Astrocyte of the hippocampus (primary cell): ENCODE results near the gene ARF5.

Experiments used
- DNase-seq: peaks from one replicate; pipeline ENCODE4 v3.0.0; 2011; ENCODE audit warnings: low read depth, low spot score

ARF5 gene

GRCh38 chr7:127588697-127589482 is 679 bp downstream of the ARF5 start:
- DNase-seq = peak; percentile 84

DNA sequence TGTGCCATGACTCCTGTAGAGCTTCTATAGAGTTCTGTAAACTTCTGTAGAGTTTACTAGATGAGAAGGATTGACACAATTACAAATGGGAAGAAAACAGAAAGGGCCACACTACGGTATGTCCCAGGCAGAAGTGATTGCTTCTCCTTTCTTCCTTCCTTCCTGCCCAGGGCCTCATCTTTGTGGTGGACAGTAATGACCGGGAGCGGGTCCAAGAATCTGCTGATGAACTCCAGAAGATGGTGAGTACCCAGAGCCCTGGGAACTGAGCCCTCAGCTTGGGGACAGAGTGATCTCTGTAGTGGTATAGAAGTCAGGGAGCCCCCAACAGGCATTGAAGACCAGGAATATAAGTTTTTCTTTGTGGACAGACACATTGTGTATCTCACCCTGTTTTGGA is 1.7 kb downstream of the ARF5 start:
- no peak for DNase-seq

GRCh38 chr7:127591189-127591588 is 3.0 kb downstream of the ARF5 start:
- DNase-seq = no peak

DNA sequence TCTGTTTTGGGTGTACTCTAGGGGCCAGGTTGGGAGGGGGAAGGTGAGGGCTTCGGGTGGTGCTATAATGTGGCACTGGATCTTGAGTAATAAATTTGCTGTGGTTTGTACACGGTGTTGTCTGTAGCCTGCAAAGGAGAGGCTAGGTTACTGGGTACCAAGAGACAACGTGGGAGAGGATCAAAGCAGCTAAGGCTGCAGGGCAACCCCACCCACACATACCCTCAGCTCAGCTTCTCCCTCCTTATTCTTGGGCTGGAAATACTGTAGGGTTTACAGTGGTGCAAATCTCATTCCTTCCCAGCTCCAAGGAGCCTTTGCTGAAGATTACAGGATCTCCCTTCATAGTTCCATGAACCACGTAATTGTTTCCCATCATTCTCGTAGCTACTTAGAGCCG is 3.4 kb downstream of the ARF5 start:
- DNase-seq = no peak

GRCh38 chr7:127592550-127592949 is 4.3 kb downstream of the ARF5 start:
- DNase-seq = no peak

GRCh38 chr7:127594490-127594889 is 6.3 kb downstream of the ARF5 start:
- DNase-seq = no peak

GRCh38 chr7:127595737-127596136 is 7.5 kb downstream of the ARF5 start:
- no peak for DNase-seq

DNA sequence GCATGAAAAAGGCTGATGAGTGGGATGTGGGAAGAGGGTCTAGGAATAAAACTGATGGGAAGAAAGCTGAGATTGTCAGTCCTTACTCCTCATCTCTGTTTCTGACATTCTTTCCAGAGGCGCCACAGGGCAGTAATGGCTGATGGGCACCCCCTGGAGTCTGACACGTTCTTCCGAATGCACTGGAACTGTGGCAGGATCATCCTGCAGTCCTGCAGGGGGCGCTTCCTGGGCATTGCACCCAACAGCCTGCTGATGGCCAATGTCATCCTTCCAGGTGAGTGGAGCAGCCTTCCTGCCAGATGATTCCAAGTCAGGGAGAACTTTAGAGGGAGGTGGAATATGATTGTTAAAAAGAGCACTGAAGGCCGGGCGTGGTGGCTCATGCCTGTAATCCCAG is 10.1 kb downstream of the ARF5 start:
- DNase-seq = no peak

- no peak for DNase-seq
Observed at GRCh38 chr7:127600885-127601284, 12.7 kb downstream of the ARF5 start.

- DNase-seq = no peak
Observed at GRCh38 chr7:127608446-127608845, 20.2 kb downstream of the ARF5 start.

DNA sequence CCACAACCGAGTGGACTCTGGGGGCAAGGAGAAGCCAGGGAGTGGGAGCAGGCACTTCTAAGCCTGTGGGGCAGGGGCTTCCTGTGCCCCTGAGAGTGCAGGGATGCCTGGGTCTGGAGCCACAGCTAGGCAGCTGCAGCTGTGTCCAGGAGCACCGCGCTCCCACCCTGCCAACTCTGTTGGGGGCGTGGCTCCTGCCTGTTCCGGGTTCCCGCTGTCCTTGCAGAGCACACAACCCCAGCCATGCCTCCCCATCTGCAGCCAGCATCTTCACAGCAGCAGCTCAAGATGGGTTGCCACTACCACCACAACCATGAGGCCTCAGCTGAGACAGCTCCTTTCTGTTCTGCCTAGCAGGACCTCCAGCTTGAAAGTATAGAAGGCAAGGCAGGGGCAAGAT is 21.1 kb downstream of the ARF5 start:
- no peak for DNase-seq

DNA sequence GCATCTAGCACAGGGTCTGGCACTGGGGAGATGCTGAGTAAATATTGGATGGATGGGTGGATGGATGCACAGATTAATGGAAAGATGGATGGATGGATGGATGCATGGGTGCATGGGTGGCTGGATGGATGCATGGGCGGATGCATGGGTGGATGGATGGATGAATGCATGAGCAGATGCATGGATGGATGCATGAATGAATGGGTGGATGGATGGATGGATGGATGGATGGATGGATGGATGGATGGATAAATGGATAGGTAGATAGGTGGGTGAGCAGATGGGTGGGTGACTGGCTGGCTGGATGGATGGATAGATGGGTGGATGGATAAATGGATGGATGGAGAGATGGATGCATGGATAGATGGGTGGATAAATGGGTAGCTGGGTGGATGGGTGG is 24.1 kb downstream of the ARF5 start:
- no peak for DNase-seq

DNA sequence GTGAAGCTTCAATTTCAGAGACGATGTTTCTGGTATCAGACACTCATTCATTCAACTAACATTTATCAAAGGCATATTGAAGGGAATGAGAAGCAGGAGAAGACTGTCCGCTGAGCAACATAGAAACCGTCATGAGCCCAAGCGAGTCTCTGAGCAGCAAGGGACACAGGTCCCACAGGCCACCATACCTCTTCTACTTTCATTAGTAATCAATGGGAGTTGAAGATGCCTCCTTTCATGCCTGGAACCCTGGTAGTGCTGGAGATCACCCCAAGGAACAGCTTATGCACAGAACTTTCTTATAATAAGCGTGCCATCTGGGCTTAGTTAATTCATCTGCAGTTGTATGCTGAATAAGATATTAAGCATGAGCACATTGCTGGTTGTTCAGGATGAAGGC is 28.5 kb downstream of the ARF5 start:
- no peak for DNase-seq

DNA sequence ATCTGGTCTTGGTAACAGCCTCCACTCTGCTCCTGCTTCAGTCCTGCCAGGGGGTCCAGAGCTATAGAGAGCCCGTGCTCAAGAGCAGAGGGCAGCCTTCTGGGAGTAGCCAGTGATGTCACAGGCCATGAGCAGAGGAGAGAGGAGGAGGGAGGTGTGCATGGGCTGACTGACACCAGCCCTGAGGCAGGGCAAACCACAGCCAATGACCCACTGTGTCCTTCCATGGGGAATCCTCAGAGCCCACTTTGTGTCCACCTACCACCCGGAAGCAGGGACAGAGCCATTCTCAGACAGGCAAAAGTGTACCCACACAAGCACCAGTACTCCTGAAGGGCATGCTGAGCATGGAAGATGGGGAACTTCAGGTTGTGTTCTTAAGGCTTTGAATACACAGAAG is 29.8 kb downstream of the ARF5 start, which contains the start of gene PAX4:
TSS of gene PAX4 (minus strand) at position 101 of the 400 bp plus-strand sequence. CDS start 2,214 bp downstream, outside the sequence.
- DNase-seq = no peak

DNA sequence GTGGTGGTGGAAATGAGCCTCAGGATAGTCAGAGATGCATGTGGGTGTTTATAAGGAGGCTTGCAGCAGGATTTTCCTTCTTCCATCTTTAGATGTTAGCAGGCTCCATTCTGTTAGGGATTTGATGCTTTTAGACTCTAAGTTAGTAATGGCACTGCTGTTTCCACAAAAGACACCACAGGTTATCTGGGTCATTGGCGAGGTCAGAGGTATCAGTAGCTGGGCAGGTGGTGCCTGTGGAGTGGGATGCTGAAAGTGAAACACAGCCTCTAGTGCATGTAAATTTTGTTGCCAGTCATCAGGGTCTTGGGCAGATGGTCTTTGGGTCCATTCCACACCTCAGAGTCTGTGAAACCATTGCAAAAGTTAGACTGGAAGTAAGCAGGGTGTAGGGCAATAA is 30.6 kb downstream of the ARF5 start:
- no peak for DNase-seq

DNA sequence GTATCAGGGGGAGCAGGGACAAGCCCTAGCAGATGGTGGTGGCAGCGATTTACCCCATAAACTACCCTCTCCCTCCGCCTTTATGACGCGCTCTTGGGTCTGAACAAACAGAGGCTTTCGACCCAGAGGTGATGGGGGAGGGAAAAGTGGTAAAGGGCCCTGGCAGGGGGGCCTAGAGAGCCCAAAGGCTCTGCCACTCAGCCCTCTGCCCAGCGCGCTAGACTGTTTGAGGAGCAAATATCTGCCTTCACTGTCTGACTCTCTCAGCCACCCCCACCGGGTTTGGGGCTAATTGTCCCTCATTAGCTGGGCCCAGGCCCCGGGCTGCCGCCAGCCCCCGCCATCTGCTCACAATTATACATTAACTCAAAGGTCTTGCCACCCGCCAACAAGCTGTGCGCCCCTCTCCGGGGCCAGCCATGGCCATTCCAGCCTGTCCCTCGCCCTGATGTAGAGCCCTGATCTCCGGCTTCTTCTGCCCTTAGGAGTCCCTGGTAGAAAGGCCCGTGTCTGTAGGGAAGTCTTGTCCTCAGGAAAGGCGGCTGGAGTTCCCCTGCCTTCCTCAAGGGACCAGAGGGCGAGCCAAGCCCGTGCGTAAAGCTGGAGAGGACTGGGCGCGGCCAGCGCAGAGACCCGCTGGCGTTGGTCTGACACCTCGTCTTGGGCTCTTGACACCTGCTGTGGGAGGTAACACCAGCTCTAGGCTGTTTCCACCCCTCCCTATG is 31.6 kb downstream of the ARF5 start:
- DNase-seq = peak; percentile 29

- no peak for DNase-seq
Observed at GRCh38 chr7:127620406-127621233, 32.4 kb downstream of the ARF5 start.

DNA sequence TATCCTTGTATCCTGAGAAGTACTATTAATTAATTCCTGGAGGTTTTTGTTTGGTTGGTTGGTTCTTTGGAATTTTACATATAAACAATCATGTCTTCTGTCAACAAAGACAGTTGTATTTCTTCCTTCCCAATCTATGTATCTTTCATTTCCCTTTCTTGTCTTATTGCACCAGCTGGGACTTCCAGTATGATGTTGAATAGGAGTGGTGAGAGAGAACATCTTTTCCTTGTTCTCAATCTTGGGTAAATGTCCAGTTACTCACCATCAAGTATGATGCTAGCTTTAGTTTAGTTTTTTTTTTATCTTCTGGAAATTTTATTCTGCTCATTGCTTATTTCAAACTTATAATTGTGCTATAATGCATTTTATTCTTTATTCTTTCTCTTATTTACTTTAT is 37.1 kb downstream of the ARF5 start:
- no peak for DNase-seq

- no peak for DNase-seq
Observed at GRCh38 chr7:127628445-127628844, 40.2 kb downstream of the ARF5 start.

DNA sequence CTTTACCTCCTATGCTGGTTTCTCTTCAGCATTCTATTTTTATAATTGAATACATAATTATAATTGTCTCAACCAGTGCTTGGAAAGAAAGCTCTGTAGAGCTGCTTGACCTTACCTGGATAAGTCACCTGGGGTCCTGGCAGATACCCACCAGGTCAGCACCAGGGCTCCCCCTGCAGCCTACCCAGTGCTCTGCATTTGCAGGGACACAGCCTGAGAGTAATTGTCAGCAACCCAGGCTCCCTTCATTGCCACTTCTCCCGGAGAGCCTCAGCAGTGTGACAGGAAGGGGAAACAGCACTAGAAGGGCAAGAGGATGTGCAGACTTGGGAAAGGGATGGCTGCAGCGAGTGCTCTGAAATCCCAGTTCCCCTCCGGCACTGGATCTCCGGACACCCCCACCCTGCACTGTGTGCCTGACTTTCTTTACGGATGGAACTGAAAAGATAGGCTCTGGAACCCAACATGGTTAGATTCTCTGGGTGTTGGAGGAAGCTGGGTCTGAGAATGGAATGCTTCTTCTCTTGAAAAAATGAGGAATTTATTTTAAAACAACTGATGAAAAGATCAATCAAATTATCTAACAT is 41.1 kb downstream of the ARF5 start:
- no peak for DNase-seq

DNA sequence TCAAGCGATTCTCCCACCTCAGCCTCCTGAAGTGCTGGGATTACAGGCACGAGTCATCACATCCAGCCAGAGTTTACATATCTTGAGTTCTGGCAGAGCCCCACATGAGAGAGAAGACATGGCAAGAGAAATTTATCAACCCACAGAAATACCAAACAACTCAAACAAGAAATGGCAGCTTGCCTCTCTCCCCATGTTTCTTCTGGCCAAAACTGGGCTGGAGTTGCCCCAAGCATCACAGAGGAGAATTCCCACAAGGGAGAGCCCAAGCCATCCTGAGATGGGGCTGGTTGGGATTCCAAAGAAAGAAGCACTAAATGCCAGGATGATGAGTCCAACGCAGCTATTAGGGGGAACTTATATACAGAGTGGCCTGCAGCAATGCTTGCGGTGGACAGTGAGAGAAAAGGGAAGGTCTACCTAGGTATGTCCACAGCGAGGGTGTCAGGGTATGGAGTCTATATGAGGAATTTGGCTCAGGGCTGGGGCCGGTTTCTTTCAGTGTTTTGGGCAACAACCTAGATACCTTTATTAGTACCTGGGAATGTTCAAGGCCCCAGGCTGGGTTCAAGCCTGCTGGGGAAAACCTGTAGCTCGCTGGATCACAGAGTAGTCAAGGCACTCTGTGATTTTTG is 44.2 kb downstream of the ARF5 start:
- DNase-seq = peak; percentile 91
